HG02798 (cell line): ENCODE measurements around the gene TTC7B.

ENCODE experiments used
- ATAC-seq: cut with Tn5 transposase; IDR thresholded peaks from one replicate; pipeline ENCODE4 v1.9.1; 2021; ENCODE audit warnings: mild to moderate bottlenecking; ENCODE audit not compliant: unreplicated experiment, poor library complexity

The TTC7B gene

DNA sequence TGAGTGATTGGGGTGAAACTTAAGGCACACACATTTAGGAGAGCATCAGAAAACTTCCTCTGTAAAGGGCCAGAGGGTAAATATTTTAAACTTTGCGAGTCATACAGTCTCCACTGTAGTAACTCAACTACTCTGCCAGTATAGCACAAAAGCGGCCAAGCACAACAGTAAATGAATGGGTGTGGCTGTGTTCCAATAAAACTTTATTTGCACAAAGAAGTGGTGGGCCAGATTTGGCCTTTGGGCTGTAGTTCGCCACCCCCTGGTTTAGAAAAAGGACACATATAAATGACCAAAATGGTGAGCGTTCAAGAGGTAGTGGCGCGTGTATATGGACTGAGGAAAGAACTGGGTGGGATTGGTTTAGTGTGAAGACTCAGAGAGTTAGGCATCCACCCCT is 309.5 kb downstream of the TTC7B start:
- ATAC-seq, result no peak

DNA sequence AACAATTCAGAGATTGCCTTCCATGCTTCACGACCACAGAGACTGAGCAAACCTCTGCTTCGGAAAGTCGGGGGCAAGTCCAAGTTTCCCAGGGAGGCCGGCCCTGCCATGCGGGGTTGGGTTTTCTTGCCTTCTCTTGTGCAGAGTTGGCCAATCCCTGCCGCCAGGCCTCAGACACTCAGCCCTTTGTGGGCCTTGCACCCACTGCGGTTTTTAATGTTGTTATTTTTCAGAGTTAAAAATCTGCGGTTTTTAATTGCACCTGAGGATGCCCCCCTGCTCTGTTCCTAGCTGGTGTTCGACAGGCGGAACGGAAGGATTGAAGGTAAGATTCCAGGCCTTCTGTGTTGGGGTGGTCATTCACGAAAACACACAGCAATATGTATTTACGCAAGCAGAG is 310.7 kb downstream of the TTC7B start:
- no peak for ATAC-seq

DNA sequence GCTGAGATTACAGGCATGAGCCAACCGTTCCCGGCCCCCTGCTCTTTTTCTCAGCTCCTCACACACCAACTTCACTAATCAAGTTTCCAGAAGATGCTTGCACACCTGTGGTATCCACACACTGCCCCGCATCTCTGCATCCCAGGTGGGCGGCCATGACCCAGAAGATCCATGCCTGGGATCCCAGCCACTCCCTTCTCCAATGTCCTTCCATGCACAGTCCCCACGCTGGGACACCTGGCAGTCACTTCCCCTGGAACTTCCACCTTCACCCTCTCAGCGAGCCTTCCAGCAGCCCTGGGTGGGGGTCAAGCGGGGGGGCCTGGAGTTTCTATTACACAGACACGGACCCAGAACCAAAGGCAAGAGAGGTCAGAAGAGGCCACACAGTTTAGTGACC is 311.6 kb downstream of the TTC7B start:
- no peak for ATAC-seq

DNA sequence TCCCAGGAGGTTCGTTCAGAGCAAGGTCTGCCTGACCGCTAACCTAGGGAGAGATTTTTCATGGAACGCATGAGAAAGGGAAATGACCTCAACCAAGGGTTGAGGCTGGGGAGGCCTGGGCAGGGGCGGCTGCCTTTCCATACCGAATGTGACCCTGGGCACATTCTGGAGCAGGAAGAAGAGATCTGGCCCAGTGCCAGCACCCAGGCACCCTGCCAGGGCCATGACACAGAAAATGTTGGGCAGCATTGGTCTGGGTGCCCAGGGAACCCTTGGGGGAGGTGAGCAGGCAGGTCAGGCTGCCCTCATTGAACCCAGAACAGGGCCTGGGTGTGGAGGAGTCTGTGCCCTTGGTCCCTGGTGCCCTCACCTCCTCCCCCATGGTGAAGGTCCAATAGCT is 312.6 kb downstream of the TTC7B start:
- no peak for ATAC-seq

DNA sequence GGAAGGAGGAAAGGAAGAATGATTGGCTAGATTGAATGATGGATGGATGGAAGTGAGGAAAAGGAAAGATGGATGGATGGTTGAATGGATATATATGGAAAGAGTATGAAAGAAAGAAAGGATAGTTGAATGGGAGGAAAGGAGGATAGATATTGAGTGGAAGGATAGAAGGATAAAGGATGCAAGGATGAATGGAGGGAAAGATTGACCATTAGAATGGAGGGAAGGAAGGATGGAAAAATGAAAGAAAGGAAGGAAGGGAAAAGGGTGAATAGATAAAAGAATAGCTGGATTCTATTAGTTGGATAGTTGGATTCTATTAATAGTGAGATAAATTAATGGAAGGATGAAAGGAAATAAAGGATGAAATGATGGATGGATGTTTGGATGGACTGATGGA is 313.5 kb downstream of the TTC7B start:
- ATAC-seq, result no peak

DNA sequence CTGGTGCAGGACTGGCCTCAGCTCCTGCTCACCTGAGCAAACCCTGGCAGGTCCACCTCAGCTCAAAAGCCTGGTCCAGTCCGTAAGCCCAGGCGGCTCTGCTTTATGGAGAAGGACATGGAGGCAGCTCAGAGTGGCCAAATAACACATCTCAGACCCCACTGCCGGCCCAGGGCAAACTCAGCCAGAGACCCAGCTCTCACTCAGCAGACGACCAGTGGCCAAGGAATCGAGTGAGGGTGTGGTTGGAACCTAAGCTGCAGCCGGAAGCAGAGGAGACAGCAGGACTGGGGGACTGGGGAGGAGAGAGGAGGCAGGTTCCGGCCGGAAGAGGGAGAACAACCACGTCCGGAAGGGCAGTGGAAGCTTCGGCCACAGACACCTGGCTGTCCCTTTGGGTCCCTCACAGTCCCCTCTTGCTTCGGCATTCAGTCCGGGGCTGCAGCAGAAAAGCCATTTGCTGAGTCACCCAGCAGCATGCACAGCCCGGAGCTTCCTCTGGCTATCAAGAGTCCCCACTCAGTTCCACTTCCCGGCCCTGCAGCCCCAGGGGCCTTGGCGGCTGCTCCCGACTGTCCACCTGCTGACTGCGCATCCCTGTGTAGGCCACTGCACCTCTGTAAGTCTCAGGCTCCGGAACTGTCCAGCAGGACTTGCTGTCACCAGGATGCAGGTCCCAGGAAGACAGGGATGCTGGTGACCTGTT is 315.4 kb downstream of the TTC7B start:
- ATAC-seq, result no peak

DNA sequence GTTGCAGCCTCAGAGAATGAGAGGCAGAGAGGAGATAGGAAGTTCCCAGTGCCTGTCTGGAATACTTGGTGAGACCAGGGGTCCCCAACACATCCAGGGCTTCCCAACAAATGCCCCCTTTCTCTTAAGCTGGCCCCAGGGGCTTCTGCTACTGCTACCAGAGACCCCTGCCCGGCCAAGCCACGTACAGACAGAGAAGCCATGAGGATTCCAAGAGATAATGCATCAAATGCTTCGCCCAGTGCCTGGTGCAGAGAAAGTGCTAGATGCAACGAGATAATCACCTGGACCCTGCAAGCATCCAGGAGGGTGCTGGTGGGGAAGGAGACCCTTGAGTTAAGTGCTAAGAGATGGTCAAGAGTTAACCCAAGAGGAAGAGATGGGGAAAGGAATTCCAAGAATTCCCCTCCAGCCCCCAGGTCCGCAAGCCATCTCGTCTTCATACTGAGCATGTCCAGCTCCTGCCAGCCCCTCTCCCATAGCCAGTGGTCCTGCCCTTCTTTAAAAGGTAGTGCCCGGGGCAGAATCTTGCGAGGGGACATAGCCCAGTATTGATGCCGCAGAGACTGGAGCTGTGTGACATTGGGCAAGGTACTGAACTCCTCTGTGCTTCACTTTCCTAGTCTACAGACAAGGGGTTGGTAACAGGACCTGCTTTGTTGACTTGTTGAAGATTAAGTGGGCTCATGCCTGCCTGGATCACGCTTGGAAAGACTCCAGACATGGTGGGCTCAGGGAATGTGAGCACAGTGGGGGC is 316.1 kb downstream of the TTC7B start:
- ATAC-seq, result no peak

DNA sequence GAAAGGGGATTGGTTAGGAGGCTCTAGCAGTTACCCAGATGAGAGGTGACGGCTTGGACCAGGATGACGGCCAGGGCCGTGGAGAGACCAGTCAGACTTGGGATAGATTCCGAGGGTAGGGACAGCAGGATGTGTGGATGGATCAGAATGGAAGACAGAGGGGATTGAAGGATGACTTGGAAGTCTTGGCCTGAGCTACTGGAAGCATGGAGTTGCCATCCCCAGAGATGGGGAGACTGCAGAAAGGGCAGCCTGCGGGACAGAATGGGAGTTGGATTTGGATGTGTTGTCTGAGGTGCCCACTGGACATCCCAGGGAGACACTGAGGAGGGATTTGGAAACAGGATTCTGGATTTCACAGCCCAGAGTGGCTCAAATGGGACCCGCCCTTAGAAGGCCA is 317.1 kb downstream of the TTC7B start:
- ATAC-seq, result no peak

DNA sequence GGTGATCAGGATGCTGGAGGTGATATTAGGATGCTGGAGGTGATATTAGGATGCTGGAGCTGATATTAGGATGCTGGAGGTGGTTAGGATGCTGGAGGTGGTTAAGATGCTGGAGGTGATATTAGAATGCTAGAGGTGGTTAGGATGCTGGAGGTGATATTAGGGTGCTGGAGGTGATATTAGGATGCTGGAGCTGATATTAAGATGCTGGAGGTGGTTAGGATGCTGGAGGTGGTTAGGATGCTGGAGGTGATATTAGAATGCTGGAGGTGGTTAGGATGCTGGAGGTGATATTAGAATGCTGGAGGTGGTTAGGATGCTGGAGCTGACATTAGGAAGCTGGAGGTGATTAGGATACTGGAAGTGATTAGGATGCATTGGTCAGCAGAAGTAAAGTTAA is 318.0 kb downstream of the TTC7B start:
- ATAC-seq, result no peak

DNA sequence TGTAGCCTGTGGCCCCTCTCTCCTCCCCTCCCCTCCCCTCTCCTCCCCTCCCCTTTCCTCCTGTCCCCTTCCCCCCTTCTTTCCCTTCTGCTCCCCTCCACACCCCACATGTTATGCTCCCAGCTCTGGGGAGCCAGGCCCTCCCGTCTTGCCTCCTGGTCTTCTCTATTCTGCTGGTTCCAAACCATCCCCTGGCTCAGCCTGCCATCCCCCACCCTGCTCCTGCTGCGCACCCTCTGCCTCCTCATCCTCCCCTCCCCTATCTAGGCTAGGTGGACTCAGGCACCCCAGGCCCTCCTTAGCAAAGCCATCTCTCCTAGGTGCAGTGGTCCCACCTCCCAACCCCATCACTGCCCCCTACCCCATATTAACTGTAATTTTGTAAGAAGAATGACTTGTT is 319.9 kb downstream of the TTC7B start:
- ATAC-seq, result no peak

DNA sequence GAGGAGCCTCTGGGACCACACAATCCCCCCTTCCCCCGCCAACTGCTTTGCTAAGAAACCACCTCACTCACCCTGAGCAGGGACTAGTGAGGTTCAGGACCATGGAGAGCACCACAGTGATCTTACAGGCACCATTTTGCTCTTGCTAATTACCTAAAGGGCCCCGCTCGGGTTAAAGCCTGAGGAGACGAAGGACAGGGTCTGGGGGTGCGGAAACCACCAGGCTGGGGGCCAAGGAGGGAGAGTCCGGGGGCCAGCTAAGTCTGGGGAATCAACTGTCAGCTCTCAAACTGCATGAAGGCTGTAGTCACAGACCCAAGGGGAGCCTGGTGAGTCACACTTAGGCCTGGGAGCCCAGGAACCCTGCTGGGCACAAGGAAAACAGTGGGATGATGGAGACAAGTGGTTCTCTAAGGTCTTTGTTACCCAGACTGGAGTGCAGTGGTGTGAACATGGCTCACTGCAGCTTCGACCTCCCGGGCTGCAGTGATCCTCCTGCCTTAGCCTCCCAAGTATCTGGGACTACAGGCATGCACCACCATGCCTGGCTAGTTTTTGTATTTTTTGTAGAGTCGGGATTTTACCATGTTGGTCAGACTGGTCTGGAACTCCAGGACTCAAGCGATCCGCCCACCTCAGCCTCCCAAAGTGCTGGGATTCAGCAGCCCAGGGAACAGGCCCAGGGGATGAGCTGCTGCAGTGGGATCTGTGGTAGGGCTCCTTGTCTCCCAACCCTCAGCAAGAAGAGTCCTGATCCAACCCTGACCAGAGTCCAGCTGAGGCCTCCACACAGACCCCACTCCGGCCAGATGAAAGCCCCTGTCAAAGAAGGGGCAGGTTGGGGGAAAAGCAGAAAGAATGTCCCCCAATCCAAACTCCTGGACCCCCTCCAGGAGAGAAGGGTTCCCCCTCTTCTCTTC is 320.6 kb downstream of the TTC7B start:
- no peak for ATAC-seq

DNA sequence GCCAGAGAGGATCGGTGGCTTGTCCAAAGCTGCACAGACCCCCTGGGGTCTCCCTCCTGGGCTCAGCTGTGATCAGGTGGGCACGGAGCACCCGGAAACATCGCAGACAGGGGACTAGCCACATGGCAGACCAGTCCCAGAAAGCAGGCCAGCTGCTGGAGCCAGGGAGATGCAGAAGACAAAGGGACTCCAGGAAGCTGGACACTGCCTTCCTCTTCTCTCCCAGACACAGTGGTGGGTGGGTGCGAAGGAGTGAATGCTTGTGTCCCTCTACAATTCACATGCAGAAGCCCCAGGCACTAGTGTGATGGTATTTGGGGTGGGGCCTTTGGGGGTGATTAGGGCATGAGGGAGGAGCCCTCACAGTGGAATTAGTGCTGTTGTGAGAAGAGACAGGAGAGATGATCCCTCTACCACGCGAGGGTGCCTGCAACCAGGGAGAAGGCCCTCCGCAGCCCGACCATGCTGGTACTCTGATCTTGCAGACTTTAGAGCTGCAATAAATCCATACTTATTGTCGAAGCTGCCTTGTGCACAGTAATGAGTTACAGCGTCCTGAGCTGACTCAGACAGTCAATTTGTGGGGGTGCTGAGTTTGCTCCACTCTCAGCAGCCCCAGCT is 324.2 kb downstream of the TTC7B start:
- no peak for ATAC-seq

DNA sequence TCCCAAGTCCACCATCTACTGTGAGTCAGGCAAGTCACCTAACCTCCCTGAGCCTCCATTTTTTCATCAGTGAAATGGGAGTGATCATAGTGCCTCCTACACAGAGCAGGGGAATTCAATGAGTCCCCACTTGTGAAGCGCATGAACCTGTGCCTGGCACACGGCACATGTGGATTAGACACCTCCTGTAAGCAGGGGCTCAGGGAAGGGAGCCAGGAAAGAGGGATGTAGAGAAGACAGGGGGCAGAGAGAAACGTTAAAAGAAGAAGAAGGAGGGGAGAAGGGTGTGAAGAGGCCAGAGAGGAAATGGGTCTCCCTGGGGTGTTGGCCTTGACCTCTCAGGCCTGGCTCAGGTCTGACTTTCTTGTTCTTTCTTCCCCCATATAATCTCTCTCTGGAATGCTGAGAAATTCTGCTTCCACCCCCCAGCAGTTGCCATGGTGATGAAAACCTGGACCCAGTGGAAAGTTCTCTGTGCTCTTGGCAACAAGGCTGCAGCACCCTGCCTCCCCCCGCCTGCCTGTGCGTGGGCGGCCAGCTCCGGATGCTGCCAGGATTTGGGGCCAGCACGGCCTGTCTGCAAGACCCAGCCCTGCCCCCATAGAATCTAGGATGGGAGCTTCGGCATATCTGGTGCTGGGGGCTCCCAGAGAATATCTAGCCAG is 324.9 kb downstream of the TTC7B start:
- ATAC-seq, result no peak

DNA sequence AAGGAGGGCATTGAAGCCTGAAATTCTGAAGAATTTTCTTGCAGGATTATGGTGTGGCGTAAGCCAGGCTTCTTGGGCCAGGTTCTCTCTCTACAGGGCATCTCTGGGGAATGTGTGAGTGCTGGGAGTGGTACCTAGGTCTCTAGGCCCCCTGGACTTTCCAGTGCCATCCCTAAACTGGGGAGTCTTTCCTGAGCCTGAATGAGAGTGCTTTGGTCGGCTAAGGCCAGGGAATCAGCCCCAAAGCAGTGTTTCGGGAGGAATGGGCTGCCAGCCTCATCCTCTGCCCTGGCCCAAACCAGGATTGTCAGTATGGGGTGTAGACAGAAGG is 325.5 kb downstream of the TTC7B start:
- no peak for ATAC-seq

DNA sequence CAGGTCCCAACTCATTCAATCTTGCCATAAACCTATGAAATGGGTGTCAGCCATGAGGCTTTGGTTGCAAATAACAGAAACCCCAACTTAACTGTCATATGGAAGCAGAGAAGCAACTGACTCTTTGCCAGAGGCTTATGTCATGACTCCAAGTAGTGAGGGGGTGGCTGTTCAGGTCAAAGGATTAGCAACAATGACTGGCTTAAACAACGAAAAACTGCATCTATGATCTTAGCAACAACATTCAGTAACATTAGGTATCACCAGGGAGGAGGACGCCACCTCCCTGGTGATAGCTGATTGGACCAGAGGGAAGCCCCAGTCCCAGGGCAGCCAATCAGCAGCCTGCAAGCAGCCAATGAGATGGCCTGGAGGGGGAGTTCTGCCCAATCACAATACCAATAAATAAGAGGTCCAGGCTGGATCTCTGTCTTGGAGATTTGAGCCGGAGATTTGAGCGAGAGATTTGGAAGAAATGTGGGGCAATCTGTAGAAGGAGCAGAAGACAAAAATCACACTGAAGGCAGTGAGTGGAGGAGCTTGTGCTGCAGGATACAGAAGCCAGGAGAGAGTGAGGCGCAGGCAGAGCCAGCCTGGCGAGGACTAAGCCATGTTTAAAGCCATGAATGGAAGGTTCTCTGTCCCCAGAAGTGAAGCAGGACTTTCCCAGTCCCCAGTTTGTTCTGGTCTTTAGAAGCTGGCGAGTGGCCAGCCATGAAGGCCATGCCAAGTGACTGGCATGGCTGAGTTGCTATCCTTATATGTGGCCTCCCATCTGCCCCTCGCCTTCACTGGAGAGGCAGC is 326.1 kb downstream of the TTC7B start:
- ATAC-seq, result no peak

DNA sequence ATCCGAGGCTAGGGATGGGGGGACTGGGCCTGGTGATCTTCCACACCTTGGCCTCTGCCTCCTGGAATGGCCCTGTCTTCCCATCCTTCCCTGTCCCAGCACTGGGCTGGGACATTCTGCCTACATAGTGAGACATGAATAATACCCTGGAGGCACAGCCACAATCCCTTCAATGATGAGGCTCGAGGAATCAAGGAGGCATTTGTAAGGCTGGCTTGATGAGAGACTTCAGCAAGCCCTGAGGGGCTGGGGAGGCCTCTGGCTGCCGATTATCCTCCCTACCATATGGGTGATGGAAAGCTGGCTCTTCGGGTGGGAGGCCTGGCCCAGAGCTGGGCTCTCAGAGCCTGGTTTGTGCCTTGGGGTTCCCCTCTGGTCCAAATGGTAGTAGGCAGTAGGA is 326.9 kb downstream of the TTC7B start:
- no peak for ATAC-seq

DNA sequence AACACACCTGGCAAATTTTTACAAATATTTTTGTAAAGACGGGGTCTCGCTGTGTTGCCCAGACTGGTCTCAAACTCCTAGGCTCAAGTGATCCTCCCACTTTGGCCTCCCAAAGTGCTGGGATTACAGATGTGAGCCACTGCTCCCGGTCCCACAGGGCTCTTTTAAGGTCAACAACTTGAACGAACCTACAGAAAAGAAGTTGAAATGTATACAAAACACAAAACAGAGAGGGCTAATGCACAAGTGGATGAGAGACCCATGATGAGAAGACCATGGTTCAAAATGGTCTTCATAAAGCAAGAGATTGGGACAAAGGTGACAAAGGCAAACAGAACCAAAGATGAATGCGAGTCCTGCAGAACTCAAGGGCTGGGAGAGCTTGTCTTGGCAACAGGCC is 328.0 kb downstream of the TTC7B start:
- ATAC-seq, result no peak

DNA sequence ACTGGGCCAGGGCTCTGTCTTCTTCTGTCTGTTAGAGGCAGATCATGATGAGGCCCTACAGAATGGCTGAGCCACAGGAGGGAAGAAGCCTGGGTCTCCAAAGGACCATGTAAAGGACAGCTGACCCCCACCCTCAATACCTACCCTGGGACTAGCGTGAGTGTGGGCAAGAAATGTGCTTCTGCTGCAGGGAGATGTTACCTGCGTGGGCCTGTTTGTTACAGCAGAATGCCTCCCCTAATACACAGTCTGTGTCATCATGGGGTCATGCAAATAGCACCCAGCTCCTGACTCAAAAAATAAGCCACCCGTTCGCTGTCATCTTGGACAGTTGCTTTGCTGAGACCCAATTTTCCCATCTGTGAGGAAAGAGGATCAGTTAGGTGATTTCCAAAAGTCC is 328.8 kb downstream of the TTC7B start:
- no peak for ATAC-seq

DNA sequence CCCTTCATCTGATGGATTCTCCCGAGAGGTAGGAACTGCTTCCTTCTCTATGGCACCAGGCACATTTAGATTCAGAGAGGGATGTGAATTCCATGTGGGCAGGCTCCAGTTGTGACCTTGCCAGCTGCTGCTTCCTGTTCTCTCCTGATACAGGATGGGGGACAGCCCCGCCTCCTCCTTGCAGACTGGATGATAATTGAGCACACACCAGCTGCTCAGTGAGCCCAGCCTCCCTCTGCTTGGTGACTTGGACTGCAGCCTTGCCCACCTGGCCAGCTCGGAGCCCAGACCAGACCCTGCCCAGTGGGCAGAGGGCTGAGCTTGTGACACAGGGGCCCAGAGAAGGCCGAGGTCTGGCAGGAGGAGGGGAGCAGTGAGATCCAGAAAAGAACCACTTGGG is 329.2 kb downstream of the TTC7B start:
- ATAC-seq, result no peak
